ENCODE results near the gene NRCAM.

NRCAM gene

GRCh38 chr7:108331971-108332370 is 124.3 kb downstream of the NRCAM start:
- POLR2A ChIA-PET (ENCODE audit: low non-redundant PET), result no interaction called here
- TF ChIP-seq CTCF (conservative IDR thresholded peaks at IDR 0.05; ENCODE audit: low read depth), result no peak
- no peak for DNase-seq (ENCODE audit: low spot score)
- H3K27ac ChIP-seq, result no peak overlapping the region
- CTCF ChIA-PET, result no interaction called here

GRCh38 chr7:108330227-108330626 is 126.0 kb downstream of the NRCAM start:
- POLR2A ChIA-PET (ENCODE audit: low non-redundant PET), result no interaction called here
- CTCF ChIA-PET, result interaction anchor here (0.6 kb wide), 1 partner anchor 513 kb away, joined by 4 read pairs; no protein-coding TSS in a partner anchor
- no peak for TF ChIP-seq CTCF (conservative IDR thresholded peaks at IDR 0.05; ENCODE audit: low read depth)
- no peak for DNase-seq (ENCODE audit: low spot score)
- no peak overlapping the region for H3K27ac ChIP-seq

- H3K27ac ChIP-seq, result no peak overlapping the region
- CTCF ChIA-PET, result interaction anchor here (0.6 kb wide), 1 partner anchor 512 kb away, joined by 4 read pairs; no protein-coding TSS in a partner anchor
Measured at GRCh38 chr7:108329514-108329913, 126.7 kb downstream of the NRCAM start.

GRCh38 chr7:108328174-108328651 is 128.0 kb downstream of the NRCAM start:
- ChIA-PET CTCF (no interaction called here), POLR2A (ENCODE audit: low non-redundant PET) (no interaction called here)
- H3K27ac ChIP-seq, result no peak overlapping the region
- no peak for DNase-seq (ENCODE audit: low spot score)
- TF ChIP-seq CTCF (conservative IDR thresholded peaks at IDR 0.05; ENCODE audit: low read depth), result no peak

More at GRCh38 chr7:108329514-108329913, 126.7 kb downstream of the NRCAM start:
- POLR2A ChIA-PET (ENCODE audit: low non-redundant PET), result no interaction called here
- no peak for DNase-seq (ENCODE audit: low spot score)
- TF ChIP-seq CTCF (conservative IDR thresholded peaks at IDR 0.05; ENCODE audit: low read depth), result no peak

GRCh38 chr7:108327353-108327752 is 128.9 kb downstream of the NRCAM start:
- CTCF ChIA-PET, result interaction anchor here (0.6 kb wide), 1 partner anchor 1916 kb away, joined by 4 read pairs; no protein-coding TSS in a partner anchor
- POLR2A ChIA-PET (ENCODE audit: low non-redundant PET), result interaction anchor here (0.6 kb wide), 1 partner anchor 14 kb away, joined by 3 read pairs; no protein-coding TSS in a partner anchor
- no peak overlapping the region for H3K27ac ChIP-seq

GRCh38 chr7:108326938-108327337 is 129.3 kb downstream of the NRCAM start:
- POLR2A ChIA-PET (ENCODE audit: low non-redundant PET), result interaction anchor here (0.6 kb wide), 1 partner anchor 14 kb away, joined by 3 read pairs; no protein-coding TSS in a partner anchor
- no peak for DNase-seq (ENCODE audit: low spot score)
- TF ChIP-seq CTCF (conservative IDR thresholded peaks at IDR 0.05; ENCODE audit: low read depth), result no peak
- H3K27ac ChIP-seq, result no peak overlapping the region
- CTCF ChIA-PET, result interaction anchor here (0.6 kb wide), 1 partner anchor 1917 kb away, joined by 4 read pairs; no protein-coding TSS in a partner anchor

More at GRCh38 chr7:108327353-108327752, 128.9 kb downstream of the NRCAM start:
- no peak for DNase-seq (ENCODE audit: low spot score)
- no peak for TF ChIP-seq CTCF (conservative IDR thresholded peaks at IDR 0.05; ENCODE audit: low read depth)

All from RWPE1 (cell line).